NCI-H1092 (cell line): Measurements from ENCODE around the gene MAPKAP1.

Source experiments
- DNase-seq: peaks from one replicate; lab custom pipeline; 2025; lab: John Stamatoyannopoulos, UW

The MAPKAP1 gene

DNA sequence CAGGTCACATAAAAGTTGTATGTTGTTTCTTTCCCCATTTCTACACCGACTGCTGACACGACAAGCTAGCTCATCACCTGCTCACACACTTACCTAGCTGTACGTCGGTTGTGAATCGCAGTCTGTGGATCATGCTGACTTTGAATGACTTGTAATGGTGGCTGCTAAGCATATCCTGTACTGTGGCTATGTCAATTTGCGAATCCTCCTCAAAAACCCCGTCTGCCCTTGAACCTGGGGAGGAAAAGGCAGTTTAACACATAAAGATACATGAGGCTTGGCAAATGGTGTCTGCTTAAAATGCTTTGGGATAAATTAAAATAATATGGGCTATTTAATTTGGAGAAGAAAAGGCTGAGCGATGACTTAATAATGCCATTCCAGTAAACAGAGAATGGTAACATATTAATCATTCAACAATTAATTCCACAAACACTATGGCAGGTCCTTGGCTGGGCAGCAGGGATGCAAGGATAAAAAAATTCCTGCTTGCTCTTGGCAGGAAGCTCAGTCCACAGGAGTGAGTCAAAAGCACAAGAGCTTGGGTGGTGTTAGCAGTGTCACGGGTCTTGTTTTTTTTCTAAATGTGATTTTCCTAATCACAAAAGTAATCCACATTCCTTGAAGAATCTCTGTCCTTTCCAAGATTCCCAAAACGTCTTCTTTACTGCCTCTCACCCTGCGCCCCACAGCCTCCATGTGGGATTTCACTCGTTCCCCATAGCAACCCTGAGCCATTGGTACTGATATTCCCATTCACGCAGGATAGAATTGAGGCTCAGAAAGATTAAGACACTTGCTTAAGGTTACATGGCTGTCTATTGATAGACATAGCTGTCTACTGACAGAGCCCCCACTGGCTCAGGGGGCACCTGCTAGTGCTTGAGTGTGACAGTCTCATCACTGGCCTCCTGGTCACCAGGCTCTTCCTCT lies 222.4 kb downstream of the MAPKAP1 start:
- no peak for DNase-seq

DNA sequence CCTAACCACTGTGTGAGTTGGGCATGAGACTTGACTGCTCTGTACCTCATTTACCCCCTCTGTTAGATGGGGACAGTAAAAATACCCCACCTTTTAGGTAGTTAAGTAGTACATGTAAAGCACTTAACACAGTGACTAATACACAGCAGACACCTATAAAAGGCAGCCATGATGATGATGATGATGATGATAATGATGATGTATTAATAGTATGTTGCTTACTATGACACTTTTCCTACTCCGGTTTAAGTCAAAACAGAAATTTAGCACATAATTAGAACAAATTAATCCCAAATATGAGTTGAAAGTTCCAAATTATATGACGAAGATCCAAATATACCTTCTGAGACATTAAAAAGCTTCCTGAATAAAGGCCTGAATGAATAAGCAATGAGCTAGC lies 223.3 kb downstream of the MAPKAP1 start:
- DNase-seq, result no peak

DNA sequence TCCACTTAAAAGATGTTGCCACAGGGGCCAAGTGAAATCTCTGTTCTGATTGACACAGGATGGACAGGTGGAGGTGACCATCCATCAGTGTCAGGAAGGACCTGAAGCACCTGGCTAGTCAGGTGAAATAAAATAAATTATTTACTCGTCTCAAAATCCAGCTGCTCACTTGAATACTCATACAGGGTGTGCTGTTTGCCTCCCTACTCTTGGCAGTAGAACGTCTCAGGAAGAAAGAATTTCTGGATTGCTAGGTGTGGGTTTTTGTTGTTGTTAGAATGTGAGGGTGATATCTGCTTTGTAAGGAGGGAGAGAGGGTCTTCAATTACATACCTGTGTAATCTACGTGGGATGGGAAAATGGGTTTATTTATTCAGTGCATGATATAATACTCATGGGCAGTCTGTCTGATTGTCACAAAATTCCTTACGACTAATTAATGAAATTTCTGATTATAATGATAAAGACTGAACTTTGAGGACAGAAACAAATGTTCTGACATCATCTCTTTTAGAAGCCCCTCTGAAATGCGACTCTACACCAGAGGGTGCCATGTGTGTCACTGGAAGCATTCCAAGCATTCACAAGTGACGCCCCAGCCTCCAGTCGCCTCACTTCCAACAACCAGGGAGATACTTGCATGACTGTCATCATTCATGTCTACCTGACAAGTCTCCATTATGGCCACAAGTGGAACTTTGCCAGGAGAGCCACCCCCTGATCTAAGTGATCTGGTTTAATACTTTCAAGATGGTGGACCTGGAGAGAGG lies 227.0 kb downstream of the MAPKAP1 start:
- DNase-seq, result no peak

DNA sequence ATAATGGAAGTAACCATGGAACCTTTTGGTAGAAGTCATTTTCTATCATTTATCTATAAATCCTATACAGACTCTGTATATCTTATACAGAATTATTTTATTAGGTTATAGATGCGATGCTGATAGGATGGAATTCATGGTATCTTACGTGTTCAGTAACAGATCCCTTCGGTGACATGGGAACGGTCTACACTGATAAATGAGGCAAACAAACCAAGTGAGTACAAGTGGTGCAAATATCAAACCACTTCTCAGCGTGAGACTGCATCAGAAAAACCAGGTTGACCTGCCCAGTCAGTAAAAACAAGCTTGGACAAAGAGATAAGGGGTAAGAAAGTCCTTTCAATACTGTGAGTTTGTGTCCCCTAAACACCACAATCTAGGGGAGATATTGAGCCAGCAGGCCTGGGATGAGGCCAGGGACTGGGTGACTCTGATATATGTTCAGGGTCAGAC lies 229.9 kb downstream of the MAPKAP1 start:
- no peak for DNase-seq

DNA sequence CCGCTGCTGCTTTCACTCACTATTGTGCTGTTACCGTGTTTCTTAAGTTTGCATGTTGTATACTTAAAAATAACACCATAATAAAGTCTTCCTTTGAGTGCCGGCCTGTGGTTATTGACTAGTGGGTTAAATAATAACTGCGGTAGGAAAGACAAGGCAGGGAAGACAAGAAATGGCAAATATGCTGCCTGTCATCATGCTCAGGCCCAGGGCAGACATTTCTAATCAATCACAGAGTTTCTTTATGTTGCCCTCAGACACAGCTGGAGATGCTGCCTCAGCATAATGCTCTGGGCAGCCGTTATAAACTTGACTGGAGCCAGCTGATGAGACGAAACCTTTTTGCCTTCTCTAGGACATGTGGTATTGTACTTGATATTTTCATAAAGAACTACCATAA lies 230.4 kb downstream of the MAPKAP1 start:
- DNase-seq, result no peak

DNA sequence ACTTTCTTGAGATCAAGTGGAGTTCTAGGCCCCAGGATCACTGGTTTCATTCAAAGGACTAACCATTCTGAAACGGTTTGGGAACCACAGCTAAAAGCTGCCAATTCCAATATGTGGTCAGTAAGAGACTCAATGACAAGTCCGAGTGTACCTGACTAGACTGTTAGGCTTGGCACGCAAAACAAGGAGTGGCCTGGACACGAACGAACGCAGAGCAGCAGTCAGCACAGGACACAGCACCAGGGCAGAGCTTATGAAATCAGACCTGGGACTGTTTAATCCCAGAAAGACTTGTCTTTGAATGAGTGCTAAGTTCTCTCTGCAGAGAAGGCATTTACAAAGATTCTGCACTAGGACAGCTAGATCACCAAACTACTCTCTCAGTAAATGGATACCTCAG lies 231.6 kb downstream of the MAPKAP1 start:
- DNase-seq, result no peak

DNA sequence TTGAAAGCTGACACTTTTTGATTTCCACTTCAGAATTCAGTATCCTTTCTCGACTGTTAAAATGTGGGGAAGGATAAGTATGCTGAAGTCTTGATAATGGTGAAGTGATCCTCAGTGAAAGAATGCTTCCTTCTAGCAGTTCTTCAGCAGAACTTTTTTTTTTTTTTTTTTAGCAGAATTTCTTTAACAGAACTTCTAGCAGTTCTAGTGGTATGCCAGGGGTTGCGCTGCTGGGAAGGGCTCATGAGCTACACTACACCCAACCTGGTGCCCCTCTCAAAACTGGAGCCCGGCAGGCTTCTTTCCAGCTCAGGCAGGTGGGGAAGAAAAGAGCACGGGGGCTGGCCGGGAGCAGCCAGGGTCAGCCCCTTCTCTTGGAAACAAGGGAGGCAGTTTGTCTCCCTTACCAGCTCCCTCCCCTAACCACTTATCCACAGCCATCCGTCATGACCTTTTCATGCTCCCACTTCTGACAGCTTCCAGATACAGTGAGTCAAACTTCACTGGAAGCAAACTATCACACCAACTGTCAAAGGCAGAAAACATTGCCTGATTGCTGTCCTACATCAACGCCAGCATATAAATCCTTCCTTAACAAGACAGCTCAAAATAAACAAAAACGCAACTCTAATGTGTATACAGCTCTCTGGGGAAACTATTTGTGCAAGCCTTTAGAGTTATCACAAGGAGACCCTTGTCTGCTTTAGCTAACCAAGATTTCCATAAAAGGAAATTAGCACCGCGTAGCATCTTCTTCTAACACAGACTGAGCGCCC lies 233.9 kb downstream of the MAPKAP1 start:
- DNase-seq, result peak; percentile 36

- DNase-seq, result no peak
These were observed 234.5 kb downstream of the MAPKAP1 start for GRCh38 chr9:125472562-125472925.

- DNase-seq, result no peak
These were observed 236.0 kb downstream of the MAPKAP1 start for GRCh38 chr9:125470767-125471580.

GRCh38 chr9:125470189-125470588 lies 236.8 kb downstream of the MAPKAP1 start:
- no peak for DNase-seq

GRCh38 chr9:125468646-125469045 lies 238.4 kb downstream of the MAPKAP1 start:
- no peak for DNase-seq

DNA sequence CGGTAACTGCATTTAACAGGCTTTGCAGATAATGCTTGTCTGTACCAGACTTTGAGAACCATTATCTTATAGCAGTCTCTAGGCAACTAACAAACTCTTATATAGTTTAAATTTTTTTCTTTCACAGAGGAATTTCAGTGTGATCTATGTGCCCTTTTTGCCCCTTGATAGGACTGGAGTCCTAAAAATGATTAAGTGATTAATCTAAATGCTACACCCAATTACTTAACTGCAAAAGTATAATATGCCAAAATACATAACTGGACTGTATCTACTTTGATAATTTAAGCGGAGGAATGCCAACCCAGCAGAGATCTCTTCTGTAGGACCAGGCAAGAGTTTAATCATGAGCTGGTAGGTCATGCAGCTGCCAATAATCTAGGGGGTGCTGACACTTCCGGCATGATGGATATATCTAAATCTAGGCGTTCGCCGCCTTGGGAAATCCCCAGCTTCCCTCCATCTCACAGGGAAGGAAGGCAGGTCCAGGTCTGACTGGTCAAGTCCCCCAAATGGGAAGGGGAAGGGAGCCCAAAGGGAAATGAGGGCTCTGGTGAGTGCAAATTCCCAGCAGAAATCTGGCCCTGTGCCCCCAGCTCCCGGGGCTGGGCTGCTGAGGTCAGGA lies 239.8 kb downstream of the MAPKAP1 start:
- DNase-seq, result no peak

DNA sequence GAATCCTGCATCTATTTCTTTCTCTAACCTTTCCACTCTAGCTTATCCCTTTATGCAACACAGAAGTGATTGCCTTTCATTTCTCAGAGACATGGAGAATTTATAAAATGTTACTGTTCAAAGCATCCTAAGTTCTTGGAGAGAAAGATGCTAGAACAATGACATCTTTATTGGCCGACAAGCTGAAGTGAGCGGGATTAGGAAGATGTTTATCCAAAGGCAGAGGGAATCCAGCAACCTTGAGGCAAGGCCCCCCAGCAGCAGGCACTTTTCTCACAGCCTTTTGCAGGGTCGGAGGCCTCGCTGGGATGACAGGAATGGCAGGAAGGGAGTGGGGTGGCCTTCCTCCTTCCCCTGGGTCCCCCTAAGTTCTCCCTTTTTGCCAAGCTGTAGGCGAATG lies 240.6 kb downstream of the MAPKAP1 start:
- no peak for DNase-seq

GRCh38 chr9:125464591-125465385 lies 242.2 kb downstream of the MAPKAP1 start:
- DNase-seq, result no peak

DNA sequence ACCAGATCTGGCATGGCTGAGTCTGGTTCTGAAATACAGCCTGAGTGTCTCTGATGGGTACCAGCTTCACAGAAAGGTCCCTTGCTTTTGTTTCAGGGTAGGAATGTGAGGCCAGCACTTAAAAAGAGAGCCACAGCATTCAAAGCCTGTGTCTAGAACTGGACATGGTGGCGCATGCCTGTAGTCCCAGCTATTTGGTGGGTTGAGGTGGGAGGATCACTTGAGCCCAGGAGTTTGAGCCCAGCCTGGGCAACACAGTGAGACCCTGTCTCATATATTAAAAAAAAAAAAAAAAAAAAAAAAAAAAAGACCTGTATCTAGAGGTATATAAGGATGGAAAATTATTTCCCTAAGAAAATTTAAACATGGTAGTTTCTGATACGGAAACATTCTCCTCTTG lies 243.1 kb downstream of the MAPKAP1 start:
- DNase-seq, result no peak

DNA sequence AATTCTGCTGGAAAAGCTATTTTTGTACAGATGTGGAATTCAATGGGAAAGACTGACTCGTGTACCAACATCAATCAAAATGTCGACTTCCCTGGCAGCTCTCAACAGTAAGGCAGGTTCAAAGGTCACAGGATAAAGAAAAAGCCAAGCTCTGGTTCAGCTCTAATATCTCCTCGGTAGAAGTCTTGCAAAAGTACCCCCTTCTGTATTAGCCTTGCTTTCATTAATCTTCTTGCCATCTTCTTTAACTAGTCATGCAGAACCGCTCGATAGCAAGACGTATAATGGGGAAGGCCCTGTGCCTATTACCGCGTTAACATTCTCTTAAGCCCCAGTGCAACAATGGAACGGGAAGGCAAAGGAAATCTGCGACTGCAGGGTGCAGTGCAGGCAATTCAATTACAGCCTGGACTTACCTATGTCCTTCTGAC lies 244.1 kb downstream of the MAPKAP1 start:
- no peak for DNase-seq

DNA sequence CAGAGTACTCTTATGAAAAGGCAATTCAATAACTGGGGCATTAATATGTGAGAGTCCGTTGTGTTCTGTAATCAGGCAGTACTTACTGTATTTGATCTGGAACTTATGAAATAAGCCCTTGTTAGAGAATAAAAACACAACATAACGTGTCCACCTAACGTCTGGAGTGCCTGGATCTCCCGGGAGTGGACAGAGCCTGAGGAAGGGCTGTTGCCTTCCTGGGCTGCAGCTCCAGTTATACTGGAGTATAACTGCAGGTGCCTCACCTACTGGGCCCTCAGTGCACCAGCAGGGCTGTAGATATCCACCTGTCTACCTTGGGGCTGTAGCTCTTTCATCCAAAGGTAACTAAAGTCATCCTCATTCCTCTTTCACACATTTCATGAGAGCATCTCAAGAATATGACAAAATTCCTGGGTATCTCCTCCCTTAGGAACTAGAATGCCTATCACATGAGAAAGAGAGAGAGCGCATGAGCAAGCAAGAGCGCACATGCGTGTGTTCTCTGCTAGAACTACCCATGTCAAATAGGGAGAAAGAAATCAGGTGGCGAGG lies 245.3 kb downstream of the MAPKAP1 start:
- no peak for DNase-seq

DNA sequence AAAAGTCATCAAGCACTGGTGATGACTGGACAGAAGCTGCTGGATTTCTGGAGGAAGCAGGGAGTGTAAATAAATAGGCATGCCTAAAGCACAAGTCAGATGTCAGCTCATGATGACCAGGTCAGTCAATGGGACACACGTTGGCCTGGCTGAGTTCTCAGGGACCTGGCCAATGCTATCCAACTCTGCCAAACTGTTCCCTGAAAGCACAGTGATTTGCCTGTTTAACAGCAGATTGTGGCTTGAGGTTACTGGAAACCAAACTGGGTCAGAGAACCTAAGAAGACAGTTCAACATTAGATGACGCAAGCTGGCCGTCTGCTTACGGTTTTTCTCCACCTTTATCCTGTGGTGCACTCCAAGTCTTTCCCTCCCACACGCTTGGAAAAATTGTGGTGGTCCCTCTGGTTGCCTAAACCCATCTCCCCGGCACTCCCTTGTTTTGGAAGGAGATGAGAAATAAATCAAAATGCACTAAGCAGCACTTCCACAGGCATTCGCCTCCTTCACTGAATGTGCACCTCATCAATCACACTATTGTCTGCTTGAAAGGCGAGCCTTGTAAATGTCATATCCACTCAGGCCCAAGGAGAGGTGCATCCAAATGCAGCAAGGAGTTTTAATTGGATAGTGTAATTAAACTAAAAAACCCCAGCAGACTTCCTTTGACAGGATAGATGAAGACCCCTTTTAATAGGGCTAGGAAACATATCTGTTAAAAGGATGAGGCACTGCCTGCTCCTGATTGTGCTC lies 245.9 kb downstream of the MAPKAP1 start:
- DNase-seq, result no peak

DNA sequence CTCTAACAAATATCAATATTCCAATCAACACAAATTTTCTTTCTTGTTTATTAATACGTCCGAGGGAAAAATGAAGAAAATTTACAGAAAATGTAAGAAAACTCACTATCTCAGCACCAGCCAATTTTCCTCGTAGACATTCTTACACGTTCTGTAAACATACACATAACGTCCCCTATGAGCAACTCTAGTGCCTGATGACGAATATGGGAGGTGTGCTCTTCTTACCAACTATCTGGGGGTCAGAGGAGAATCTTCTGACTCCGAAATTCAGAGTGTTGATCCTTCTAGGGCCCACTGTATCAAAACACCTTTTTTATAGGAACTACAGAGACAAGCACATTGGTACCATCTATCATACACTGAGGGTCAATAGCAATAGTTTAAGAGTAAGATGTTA lies 246.7 kb downstream of the MAPKAP1 start:
- DNase-seq, result no peak
